ENCODE measurements around the gene VIM.

The VIM gene

DNA sequence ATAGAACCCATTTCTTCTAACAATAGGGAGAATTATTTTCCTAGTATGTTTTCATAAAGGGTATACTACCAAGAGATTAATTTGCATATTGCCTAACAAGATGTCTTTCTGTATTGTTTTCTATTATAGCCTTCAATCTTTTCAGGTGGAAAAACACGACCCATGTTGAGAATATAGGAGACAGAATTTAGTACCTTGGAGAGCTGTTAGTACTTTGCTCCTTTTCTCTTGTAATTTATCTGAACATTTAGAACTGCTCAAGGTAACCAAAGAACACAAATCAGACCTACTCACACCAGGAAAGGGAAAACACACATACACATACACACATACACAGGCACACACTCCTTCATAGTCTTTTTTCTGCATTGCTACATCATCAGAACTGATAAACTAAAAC is 18.7 kb upstream of the VIM start:
- no peak for DNase-seq (ENCODE audit: extremely low read depth in 1 of 2, low read depth in 1 of 2)

DNA sequence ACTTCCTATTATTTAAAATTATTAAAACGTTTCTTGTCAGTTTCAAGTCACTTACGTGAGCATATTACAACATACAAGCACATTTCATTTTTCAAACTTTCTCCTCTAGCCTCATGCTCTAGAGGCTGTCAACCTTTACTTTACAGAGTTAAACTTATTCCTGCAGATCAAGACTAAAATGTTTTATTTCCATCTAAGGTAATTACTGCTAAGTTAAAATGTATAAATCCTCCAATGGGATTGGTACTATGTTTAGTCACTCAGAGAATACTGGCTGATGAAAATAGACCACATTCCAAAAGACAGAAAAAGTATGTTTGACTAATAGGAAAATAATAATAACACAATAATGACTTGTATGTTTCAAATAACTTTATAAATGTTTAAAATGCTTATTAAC is 18.2 kb upstream of the VIM start:
- DNase-seq (ENCODE audit: extremely low read depth in 1 of 2, low read depth in 1 of 2) = no peak

DNA sequence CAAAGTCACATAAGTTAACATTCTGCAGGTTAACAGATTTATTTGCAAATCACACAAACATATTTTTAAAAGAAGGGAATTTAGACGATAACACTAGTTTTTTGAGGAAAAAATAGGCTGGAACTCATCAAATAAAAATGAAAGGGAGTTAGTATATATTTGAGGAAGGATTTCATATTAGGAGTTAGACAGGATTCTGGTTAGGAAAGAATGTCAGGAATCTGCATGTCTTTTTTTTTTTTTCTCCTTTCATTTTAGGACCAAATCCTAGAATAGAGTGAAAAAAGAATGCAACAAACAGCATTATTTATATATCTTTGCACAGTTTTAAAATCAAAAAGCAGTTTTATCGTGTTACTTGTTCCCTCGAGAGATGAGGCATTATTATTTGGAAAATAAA is 17.7 kb upstream of the VIM start:
- no peak for DNase-seq (ENCODE audit: extremely low read depth in 1 of 2, low read depth in 1 of 2)

DNA sequence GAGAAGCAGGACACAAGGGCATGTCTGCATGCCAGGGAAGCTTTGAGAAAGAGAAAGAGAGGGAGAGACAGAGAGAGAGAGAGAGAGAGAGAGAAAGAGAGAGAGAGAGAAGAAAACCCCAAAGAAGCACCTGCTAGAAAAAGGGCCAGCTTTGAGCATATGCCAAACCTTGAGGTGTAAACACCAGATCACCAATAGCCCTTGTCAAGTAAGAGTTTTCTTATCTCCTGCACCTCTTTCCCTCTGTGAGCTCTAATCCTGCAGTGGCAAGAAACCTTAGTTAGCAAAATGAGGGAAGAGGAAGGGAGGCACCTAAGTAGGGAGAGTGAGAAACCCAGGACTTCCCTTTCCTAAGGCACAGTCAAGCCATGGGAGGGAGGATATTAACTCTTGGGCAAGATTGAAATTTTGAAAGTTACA is 15.2 kb upstream of the VIM start:
- no peak for DNase-seq (ENCODE audit: extremely low read depth in 1 of 2, low read depth in 1 of 2)

DNA sequence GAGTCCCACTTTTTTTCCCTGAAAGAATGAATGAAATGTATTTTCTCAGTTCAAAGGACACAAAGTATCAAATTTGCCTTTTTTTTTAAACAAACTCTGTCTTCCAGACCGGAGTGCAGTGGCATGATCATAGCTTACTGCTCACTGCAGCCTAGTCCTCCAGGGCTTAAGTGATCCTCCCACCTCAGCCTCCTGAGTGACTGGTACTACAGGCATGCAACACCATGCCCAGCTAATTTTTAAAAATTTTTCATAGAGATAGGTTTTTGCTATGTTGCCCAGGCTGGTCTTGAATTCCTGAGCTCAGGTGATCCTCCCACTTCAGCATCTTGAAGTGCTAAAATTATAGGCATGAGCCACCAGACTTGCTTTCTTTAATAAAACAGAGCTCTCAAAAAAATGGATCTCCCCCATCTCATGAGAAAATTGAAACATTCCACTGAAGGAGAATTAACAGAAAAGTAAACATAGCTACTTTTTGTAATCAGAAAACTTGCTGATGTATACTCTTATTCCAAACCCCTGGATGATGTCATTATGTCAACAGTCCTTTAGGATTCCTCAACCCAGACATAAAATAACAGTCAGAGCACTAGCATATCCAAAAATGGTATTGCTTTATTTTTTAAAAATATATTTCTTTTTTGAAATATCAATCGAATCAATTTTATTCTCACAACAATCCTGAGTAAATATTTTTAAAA is 14.2 kb upstream of the VIM start:
- DNase-seq (ENCODE audit: extremely low read depth in 1 of 2, low read depth in 1 of 2) = no peak

DNA sequence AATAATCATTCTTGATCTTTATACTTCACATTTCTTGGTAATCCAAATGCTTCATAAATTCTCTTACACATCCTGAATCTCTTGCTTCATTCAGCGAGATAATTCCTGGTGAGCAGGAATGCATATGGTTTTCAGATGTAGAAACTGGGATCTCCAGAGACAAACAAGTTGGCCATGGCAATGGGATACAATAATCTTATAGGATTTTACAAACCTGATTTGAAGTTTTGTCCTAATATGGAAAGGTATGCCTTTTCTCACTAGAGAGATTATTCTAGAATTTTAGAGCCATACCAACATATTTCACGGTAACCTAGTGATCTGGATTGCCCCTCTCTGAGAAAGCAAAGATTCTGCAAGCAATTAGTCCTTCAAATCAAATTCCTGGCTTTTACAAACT is 13.5 kb upstream of the VIM start:
- DNase-seq (ENCODE audit: extremely low read depth in 1 of 2, low read depth in 1 of 2) = no peak

DNA sequence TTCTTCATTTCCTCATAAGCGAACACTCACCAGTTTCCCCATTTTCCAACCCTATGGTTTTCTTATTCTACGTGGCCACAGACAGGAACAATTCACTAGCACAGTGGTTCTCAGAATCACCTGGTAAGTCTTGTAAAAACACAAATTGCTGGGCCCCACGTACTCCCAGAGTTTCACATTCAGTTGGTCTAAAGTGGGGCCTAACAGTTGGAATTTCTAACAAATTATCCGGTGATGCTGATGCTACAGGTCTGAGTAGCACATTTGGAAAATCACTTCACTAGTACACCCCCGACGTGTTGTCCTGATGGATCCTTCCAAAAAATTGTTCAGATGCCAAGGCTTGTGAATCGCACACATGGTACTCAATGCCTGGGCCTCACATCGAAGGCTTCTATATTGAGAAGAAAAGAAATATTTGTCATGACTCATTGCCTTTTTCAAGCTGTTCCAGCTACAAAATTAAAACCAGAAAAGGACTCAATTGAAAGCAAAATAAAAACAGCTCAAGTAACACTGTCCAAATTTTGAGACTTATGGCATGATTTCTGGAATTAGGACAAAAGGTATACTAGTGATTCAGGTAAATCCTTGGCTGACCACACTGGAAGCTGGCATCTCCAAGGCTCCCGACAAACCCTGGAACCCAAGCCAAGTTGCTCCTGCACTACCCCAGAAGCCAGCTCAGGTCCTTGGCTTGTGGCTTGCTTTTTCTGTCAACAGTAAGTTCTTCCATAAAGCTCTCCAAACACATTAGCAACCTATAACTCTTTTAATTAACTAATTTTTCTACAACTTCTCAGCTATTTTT is 12.9 kb upstream of the VIM start:
- no peak for DNase-seq (ENCODE audit: extremely low read depth in 1 of 2, low read depth in 1 of 2)

DNA sequence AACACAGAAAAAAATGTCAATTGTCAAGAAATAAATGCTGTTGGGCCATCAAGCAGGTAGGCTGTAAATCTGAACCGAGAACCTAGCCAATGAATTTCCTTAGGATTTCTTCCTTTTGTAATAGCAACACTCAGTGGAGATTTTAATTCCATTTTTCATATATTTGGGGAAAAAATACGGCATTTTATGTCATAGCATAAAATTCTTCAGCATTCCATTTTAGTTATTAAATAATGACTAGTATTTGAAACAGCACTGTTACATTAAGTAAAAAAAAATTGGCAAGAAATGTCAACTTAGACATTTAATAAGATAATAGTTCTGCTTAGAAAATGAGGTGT is 12.3 kb upstream of the VIM start:
- DNase-seq (ENCODE audit: extremely low read depth in 1 of 2, low read depth in 1 of 2) = no peak

DNA sequence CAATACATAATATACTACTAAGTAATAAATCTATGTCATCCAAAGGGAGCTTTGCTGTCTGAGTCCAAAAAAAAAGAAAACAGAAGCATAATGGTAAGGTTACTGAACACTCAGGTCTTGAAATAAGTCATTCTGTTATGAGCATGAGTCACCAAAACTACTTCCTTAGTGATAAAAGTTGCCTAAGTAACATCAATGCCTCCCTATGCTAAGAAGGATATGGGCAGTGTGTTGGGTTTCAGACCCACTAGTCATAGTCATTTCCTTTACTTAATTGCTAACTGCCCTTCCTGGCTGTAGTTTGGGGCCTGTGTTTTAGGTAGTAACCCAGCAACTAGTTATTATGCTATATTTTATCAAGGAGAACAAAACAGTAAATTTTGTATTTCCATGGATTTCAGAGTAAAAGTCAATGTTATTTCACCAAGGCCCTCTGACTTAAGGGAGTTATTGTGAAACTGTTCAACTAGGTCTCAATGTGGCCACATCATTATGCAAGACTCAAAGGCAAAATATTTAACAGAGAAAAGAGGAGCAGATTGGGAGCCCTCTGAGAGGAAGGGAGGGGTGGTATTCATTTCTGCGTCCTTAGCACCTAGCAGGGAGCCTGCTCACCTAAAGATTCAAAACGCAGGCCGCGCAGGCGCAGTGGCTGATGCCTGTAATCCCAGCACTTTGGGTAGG is 11.7 kb upstream of the VIM start:
- DNase-seq (ENCODE audit: extremely low read depth in 1 of 2, low read depth in 1 of 2) = no peak

DNA sequence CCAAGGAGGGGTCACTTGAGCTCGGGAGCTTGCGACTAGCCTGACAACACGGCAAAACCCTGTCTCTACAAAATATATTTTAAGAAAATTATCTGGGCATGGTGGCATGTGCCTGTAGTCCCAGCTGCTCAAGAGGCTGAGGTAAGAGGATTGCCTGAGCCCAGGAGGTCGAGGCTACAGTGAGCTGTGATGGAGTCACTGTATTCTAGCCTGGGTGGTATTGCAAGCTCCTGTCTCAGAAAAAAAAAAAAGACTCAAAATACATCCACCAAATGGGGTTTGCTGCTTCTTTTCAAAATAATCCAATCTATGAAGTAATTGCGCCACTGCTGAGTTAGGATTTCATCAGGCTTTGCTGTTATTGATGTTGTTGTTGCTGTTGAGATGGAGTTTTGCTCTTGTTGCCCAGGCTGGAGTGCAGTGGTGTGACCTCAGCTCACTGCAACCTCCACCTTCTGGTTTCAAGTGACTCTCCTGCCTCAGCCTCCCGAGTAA is 11.1 kb upstream of the VIM start:
- DNase-seq (ENCODE audit: extremely low read depth in 1 of 2, low read depth in 1 of 2) = no peak

DNA sequence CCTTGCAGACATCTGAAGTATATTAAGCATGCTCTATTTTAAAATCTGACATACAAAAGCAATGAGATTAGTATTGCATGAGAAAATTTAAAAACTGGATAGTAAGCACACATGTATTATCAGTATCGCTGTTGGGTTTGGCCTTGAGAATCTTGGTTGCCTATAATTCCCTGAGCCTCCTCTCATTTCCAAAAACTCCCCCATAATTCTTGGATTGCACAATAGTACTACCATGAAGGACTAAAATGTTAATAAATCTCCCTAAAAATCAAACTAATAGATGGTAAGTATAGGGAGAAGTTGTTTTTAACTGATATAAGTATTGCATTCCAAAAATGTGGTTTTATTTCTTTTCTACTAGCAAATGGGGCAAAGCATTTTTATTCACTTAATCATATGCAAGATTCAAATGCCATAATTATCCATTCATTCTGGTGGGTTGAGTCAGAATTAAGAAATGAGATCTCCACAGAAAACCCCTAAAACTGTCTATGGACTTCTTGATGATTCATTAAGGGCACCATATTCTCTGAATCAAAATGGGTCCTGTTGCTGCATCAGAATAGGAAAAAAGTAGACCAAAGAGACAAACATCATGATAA is 10.3 kb upstream of the VIM start:
- no peak for DNase-seq (ENCODE audit: extremely low read depth in 1 of 2, low read depth in 1 of 2)

DNA sequence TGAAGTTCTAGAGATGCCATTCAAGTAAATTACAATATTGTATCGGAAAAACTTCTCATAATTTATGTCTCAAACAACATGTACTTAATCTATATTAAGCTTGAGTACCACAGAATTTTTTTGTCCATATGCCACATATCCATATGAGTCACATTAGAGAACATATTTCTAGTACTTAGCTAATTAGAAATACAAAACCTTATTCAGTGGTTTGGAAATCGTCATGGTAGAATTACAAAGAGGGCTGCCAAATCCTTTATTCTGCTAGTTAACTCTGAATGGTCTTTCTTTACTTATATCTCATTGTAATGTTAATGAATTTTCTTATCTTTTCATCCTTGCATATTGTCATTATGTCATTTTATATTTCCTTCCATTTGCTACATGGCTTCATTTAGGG is 9.0 kb upstream of the VIM start:
- DNase-seq (ENCODE audit: extremely low read depth in 1 of 2, low read depth in 1 of 2) = no peak

DNA sequence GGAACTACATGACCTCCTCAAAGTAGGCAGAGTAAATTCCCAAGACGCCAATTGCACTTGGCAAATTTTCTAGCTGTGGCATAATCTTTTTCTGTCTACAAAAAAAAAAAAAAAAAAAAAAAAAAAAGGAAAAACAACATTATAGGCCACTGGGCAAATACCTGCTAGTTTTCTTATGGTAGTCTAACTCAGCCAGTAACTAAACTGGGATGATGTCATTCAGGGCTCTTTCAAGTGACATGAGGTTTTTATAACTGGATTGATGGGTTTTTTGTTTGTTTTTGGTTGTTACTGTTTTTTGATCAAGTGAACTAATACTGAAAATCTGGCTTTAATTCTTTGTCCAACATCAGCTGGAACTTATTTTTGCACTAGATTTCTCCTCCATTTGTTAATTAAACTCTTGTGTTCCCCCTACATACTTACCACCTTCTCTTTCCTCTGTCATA is 7.4 kb upstream of the VIM start:
- DNase-seq (ENCODE audit: extremely low read depth in 1 of 2, low read depth in 1 of 2) = no peak

DNA sequence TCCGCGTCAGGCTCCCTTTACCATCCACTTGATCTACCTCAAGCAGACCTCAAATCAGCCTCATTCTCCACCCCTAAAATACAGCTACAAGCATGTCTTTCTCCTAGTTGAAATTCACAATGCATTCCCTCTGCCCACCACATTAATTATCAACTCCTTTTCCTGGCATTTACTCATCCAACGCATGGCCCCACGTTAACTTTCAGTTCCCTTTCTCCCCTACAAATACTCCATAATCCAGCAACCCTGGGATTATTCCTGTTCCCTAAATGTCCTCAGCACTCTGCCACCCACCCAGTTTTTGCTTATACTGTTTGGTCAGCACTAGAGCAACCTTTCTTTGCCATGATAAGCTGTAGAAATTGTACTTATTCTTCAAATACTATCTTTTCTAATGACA is 5.7 kb upstream of the VIM start:
- no peak for DNase-seq (ENCODE audit: extremely low read depth in 1 of 2, low read depth in 1 of 2)

DNA sequence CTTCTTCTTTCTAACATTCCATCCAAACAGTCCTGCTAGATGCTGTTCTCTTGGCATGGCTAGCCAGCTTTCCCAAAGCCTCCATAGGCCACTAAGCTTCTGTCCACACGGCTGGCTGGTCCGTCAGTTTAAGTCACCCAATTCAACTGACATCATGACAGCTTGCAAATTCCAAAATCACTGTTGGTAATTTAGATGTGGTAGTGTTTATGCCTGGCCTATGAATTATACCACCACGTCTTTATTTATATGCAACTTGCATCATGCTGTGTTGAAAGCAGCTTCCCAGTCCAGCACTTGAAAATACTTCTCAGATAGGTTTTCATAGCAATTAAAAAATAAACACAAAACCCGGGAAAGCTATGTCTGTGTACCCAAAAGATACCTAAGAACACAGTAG is 2.2 kb upstream of the VIM start:
- no peak for DNase-seq (ENCODE audit: extremely low read depth in 1 of 2, low read depth in 1 of 2)

DNA sequence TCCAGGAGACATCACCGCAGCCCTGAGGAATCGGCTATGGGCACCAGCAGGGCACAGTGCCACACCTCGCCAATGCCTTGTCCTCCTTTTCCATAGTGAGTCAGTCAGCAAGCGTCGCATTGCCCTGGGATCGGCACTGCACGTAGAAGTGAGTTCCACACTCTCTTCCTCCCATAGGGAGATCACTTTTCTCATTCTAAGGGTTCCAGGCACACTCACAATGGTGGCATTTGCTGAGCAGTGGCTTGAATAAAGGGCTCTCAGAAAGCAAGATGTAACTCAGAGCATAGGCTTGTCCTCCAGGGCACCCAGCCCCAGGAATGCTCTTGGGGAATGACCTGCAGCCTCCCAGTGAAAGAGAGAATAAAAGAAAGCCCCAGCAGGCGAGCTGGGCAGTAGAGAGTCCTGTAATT is 1.1 kb upstream of the VIM start:
- DNase-seq (ENCODE audit: extremely low read depth in 1 of 2, low read depth in 1 of 2) = no peak

DNA sequence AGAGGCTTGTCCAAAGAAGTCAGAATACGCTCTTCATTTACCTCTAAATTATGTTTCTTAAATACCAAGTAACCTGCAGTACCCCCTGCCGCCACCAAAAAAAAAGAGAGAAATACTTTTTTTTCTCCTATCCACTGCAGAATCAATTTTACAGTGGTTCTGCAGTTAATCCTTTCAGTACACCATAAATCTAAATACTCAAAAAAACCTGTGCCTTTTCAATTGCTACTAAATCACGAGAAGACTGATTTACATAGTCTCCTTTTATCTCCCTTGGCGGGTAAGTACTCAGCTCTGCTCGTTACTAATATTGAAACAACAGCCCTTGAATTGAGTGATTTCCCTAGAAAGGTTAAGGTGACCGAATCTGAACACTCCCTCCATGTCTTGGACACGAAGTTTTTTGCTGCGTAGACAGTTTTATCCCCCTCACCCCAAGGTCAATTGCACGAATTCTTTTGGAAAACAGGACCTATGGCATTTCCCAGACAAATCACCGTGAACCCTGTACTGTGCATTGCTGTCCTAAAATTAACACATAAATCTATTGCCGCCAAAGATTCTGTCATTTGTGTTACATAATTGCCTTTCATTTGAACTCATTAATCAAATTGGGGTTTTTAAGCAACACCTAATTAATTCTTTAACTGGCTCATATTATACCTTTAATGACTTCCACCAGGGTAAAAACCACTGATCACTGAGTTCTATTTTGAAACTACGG is 512 bp upstream of the VIM start:
- no peak for DNase-seq (ENCODE audit: extremely low read depth in 1 of 2, low read depth in 1 of 2)

DNA sequence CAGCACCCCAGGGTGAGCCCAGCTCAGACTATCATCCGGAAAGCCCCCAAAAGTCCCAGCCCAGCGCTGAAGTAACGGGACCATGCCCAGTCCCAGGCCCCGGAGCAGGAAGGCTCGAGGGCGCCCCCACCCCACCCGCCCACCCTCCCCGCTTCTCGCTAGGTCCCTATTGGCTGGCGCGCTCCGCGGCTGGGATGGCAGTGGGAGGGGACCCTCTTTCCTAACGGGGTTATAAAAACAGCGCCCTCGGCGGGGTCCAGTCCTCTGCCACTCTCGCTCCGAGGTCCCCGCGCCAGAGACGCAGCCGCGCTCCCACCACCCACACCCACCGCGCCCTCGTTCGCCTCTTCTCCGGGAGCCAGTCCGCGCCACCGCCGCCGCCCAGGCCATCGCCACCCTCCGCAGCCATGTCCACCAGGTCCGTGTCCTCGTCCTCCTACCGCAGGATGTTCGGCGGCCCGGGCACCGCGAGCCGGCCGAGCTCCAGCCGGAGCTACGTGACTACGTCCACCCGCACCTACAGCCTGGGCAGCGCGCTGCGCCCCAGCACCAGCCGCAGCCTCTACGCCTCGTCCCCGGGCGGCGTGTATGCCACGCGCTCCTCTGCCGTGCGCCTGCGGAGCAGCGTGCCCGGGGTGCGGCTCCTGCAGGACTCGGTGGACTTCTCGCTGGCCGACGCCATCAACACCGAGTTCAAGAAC is 1.1 kb downstream of the VIM start:
- peak; percentile 49 to 58 for DNase-seq (ENCODE audit: extremely low read depth in 1 of 2, low read depth in 1 of 2)

DNA sequence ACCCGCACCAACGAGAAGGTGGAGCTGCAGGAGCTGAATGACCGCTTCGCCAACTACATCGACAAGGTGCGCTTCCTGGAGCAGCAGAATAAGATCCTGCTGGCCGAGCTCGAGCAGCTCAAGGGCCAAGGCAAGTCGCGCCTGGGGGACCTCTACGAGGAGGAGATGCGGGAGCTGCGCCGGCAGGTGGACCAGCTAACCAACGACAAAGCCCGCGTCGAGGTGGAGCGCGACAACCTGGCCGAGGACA is 1.6 kb downstream of the VIM start:
- DNase-seq (ENCODE audit: extremely low read depth in 1 of 2, low read depth in 1 of 2) = no peak

DNA sequence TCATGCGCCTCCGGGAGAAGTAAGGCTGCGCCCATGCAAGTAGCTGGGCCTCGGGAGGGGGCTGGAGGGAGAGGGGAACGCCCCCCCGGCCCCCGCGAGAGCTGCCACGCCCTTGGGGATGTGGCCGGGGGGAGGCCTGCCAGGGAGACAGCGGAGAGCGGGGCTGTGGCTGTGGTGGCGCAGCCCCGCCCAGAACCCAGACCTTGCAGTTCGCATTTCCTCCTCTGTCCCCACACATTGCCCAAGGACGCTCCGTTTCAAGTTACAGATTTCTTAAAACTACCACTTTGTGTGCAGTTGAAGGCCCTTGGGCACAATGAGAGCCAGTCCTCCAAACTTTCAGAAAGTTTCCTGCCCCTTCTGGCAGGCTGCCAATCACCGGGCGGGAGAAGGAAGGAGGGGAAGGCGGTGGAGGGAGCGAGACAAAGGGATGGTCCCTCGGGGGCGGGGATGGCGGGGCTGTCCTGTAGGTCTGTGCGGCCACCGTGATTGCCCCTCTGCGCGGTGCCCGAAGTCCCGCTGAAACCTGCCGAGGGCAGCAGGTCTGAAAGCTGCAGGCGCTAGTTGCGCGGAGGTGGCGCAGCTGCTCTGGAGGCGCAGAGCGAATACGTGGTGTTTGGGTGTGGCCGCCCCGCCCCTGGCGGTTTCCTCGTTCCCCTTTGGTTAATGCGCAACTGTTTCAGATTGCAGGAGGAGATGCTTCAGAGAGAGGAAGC is 2.1 kb downstream of the VIM start:
- DNase-seq (ENCODE audit: extremely low read depth in 1 of 2, low read depth in 1 of 2) = peak; percentile 66 to 83
